GM20000 (cell line): ENCODE results near the gene DDX31.
A peak's percentile ranks its signal among the peaks of the same experiment; 100 is the strongest.

Experiments
- DNase-seq: peaks from one replicate; pipeline ENCODE4 v3.0.0; 2012; ENCODE audit warnings: low spot score
- CTCF ChIP-seq: IDR thresholded peaks from 2 replicates; pipeline ENCODE4 v1.5.1; 2012; ENCODE audit warnings: mild to moderate bottlenecking, control low read depth; ENCODE audit errors: extremely low read depth, missing control alignments

Gene DDX31

GRCh38 chr9:132646726-132647125 is 23.1 kb downstream of the DDX31 start:
- no peak for TF ChIP-seq CTCF
- no peak for DNase-seq

- no peak for DNase-seq
- TF ChIP-seq CTCF: no peak
These were observed 24.1 kb downstream of the DDX31 start for GRCh38 chr9:132645711-132646110.

- DNase-seq: no peak
- TF ChIP-seq CTCF: no peak
These were observed 24.5 kb downstream of the DDX31 start for GRCh38 chr9:132645306-132645705.

- DNase-seq: no peak
- peak; percentile 4 for TF ChIP-seq CTCF
These were observed 25.5 kb downstream of the DDX31 start for GRCh38 chr9:132644251-132644650.

- DNase-seq: no peak
- TF ChIP-seq CTCF: no peak
These were observed 28.6 kb downstream of the DDX31 start for GRCh38 chr9:132641216-132641615.

GRCh38 chr9:132639322-132639721 is 30.5 kb downstream of the DDX31 start:
- no peak for TF ChIP-seq CTCF
- no peak for DNase-seq

GRCh38 chr9:132638240-132638639 is 31.5 kb downstream of the DDX31 start:
- no peak for TF ChIP-seq CTCF
- DNase-seq: no peak
